Immature natural killer cell (primary cell): ENCODE results near the gene RNASE11. TPM values are rescaled to one million over a fixed set of nuclear protein-coding genes. Genes with fewer than 3 reads are reported as not detected.
A peak's percentile ranks its signal among the peaks of the same experiment; 100 is the strongest.

Source experiments
- DNase-seq, 3 donors: peaks; one replicate each; pipeline ENCODE4 v3.0.0; 2022; ENCODE audit warnings: mixed read lengths in 1 of 3
- H3K27ac Mint-ChIP-seq, 6 donors: one replicate each; pipeline ENCODE4 v1.8.0; 2020; ENCODE audit warnings: mixed read lengths in 6 of 6, mild to moderate bottlenecking in 5 of 6, inconsistent platforms in 4 of 6, moderate library complexity in 3 of 6
- H3K27me3 Mint-ChIP-seq, 3 donors: one replicate each; pipeline ENCODE4 v1.8.0; 2020 to 2021; ENCODE audit warnings: low read depth in 3 of 3, mild to moderate bottlenecking in 3 of 3, mixed read lengths in 3 of 3, moderate library complexity in 3 of 3, inconsistent platforms in 1 of 3
- H3K36me3 Mint-ChIP-seq, 3 donors: one replicate each; pipeline ENCODE4 v1.8.0; 2020; ENCODE audit warnings: mixed read lengths in 3 of 3, inconsistent platforms in 2 of 3, mild to moderate bottlenecking in 2 of 3
- H3K4me1 Mint-ChIP-seq, 2 donors: one replicate each; pipeline ENCODE4 v1.8.0; 2020; ENCODE audit warnings: inconsistent platforms in 2 of 2, mild to moderate bottlenecking in 2 of 2, mixed read lengths in 2 of 2, moderate library complexity in 1 of 2
- H3K4me3 Mint-ChIP-seq, 5 donors: one replicate each; pipeline ENCODE4 v1.8.0; 2020; ENCODE audit warnings: mild to moderate bottlenecking in 5 of 5, mixed read lengths in 5 of 5, inconsistent platforms in 3 of 5, moderate library complexity in 3 of 5
- H3K9me3 Mint-ChIP-seq, 6 donors: one replicate each; pipeline ENCODE4 v1.8.0; 2020; ENCODE audit warnings: mild to moderate bottlenecking in 6 of 6, mixed read lengths in 6 of 6, inconsistent platforms in 4 of 6, moderate library complexity in 3 of 6
- polyA plus RNA-seq, 3 donors: library from polyadenylated mRNA; unstranded; fragments of 300-500 nt; fragmentation: Illumina TruSeq; gene quantifications; one replicate each; pipeline ENCODE4 v1.2.3, GENCODE V29; 2021

The RNASE11 gene
- polyA plus RNA-seq, 3 donors from 2014 or later: not detected

DNA sequence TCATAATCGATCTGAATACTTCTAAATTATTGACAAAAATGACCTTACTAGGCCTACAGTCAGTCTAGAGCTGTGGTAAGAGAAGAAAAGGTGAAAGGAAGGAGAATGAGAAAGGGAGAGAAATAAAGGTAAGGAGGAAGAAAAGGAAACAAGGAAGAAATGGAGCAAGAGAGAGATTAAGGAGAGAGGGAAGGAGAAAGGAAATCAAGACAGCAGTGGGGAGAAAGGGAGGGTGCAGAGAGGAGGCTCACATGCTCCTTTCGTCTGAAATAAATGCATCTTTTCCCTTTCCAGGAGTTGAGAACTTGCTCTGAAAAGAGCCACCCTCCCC lies 30.6 kb downstream of the RNASE11 start:
- Mint-ChIP-seq H3K36me3 (peaks cover 0 to 4% (median 0%) of the 10 kb centered on the region in 3 donors), H3K4me1 (no peaks in the 10 kb centered on the region), H3K9me3 (no peaks in the 10 kb centered on the region), H3K27ac (peak overlapping the region in 2 of 6 donors; percentile 10 to 40), H3K27me3 (peaks cover 0 to 7% (median 0%) of the 10 kb centered on the region in 3 donors), H3K4me3 (no peak overlapping the region)
- no peak for DNase-seq

DNA sequence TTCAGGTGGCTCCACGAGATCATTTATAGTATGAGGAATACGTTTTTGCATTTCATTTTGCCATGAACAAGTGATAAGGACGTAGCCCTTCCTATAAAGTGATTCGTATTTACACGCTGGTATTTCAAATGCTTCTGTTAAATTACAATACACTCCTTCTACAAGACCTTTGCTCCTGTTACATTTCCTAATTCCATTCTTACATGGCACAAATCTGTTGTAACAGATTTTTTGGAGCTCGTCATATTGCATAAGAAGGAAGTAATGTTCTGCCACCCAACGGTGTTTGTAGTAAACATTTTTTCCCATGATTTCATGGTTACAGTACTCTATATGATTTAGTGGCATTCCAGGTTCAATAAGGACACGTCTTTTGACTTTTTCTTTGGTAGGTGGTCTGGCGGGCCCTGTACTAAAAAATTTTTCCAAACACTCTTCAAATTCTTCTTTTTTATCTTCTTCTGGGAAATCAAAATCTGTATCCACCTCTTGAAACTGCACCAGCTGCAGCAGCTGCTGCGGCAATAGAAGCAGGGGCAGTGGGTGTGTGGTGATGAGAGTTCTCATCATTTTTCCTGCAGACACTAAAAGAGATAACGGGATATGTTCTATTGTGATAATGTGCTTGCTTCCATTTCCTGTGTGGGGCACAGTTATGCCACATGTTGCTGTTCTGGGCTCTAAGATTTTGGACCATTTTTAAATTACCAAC lies 31.1 kb downstream of the RNASE11 start:
- no peak for DNase-seq
- no peak overlapping the region for H3K4me3 Mint-ChIP-seq
- peaks cover 0 to 4% (median 0%) of the 10 kb centered on the region in 3 donors for H3K36me3 Mint-ChIP-seq
- H3K9me3 Mint-ChIP-seq: no peaks in the 10 kb centered on the region
- H3K4me1 Mint-ChIP-seq: no peaks in the 10 kb centered on the region
- no peak overlapping the region for H3K27ac Mint-ChIP-seq
- H3K27me3 Mint-ChIP-seq: peaks cover 0 to 7% (median 0%) of the 10 kb centered on the region in 3 donors

DNA sequence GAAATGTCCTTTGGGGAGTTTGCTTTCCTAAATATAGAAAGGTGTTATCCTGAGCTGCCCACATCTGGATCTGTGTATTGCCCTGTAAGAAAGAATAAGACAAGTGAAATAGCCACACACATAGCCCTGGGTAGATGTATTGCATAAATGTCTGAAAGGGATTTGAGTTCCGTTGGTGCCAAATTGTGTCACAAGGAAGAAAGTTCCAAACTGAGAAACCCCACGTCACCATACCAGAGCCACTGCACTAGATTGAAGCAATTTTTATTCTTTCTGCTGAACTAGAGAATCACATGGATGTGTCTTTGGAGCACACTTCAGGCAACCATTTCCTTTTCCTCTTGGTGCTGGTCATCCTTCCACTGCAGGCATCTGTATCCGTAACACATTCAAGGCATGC lies 32.0 kb downstream of the RNASE11 start:
- H3K4me3 Mint-ChIP-seq: no peak overlapping the region
- H3K4me1 Mint-ChIP-seq: no peaks in the 10 kb centered on the region
- H3K36me3 Mint-ChIP-seq: peaks cover 0 to 4% (median 0%) of the 10 kb centered on the region in 3 donors
- H3K27me3 Mint-ChIP-seq: peaks cover 0 to 7% (median 0%) of the 10 kb centered on the region in 3 donors
- no peaks in the 10 kb centered on the region for H3K9me3 Mint-ChIP-seq
- no peak overlapping the region for H3K27ac Mint-ChIP-seq
- no peak for DNase-seq

DNA sequence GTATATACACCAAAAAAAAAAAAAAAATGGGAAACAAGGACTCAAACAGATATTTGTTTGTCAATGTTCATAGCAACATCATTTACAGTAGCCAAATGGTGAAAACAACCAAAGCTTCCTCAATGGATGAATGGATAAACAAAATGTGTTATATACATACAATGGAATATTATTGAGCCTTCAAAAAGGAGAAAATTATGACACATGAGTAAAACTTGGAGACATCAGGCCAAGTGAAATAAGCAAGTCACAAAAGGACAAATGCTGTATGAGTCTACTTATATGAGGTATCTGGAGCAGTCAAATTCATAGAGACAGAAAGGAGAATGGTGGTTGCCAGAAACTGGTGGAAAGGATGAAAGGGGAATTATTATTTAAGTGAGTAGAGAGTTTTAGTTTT lies 34.8 kb downstream of the RNASE11 start:
- Mint-ChIP-seq H3K4me1 (no peaks in the 10 kb centered on the region), H3K4me3 (no peak overlapping the region), H3K9me3 (no peaks in the 10 kb centered on the region), H3K27ac (no peak overlapping the region), H3K27me3 (peaks cover 0 to 7% (median 1%) of the 10 kb centered on the region in 3 donors), H3K36me3 (peaks cover 0 to 4% (median 0%) of the 10 kb centered on the region in 3 donors)
- no peak for DNase-seq

DNA sequence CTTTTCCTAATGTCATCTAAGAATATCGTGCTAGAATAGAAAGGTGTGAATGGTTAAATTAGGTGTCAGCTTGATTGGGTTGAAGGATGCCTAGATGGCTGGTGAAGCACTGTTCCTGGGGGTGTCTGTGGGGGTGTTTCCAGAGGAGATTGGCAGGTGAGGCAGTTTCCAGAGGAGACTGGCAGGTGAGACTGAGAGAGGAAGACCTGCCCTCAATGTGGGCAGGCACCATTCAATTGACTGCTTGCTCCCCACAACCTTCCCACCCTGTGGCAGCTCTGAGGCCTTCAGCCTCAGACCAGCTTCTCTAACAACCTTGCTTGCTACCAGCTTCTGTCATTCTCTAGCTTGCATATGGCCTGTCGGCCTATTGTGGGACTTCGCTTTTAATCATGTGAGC lies 36.2 kb downstream of the RNASE11 start:
- H3K27me3 Mint-ChIP-seq: peaks cover 0 to 9% (median 1%) of the 10 kb centered on the region in 3 donors
- no peak overlapping the region for H3K27ac Mint-ChIP-seq
- H3K4me3 Mint-ChIP-seq: no peak overlapping the region
- no peaks in the 10 kb centered on the region for H3K4me1 Mint-ChIP-seq
- no peaks in the 10 kb centered on the region for H3K9me3 Mint-ChIP-seq
- no peaks in the 10 kb centered on the region for H3K36me3 Mint-ChIP-seq
- DNase-seq: no peak

DNA sequence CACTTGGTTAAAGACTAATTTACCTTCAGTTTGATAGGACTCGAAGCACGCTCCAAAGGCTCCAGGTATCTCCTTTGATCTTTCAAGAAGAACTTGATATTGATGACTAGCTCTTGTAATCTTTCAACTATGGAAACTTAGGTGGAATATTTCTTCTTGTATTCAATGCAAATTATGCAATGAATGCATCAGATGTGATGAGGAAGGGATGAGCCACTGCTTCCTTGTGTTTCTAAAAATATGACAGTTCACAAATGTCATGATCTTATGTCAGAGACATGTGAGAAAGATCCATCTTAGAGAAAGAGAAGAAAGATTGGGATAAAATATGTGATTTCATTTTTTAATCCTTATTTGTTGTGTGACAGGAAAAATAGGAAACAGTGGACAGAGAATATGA lies 36.9 kb downstream of the RNASE11 start:
- Mint-ChIP-seq H3K9me3 (no peaks in the 10 kb centered on the region), H3K4me3 (no peak overlapping the region), H3K27ac (no peak overlapping the region), H3K4me1 (no peaks in the 10 kb centered on the region), H3K27me3 (peaks cover 0 to 7% (median 1%) of the 10 kb centered on the region in 3 donors), H3K36me3 (no peaks in the 10 kb centered on the region)
- no peak for DNase-seq

DNA sequence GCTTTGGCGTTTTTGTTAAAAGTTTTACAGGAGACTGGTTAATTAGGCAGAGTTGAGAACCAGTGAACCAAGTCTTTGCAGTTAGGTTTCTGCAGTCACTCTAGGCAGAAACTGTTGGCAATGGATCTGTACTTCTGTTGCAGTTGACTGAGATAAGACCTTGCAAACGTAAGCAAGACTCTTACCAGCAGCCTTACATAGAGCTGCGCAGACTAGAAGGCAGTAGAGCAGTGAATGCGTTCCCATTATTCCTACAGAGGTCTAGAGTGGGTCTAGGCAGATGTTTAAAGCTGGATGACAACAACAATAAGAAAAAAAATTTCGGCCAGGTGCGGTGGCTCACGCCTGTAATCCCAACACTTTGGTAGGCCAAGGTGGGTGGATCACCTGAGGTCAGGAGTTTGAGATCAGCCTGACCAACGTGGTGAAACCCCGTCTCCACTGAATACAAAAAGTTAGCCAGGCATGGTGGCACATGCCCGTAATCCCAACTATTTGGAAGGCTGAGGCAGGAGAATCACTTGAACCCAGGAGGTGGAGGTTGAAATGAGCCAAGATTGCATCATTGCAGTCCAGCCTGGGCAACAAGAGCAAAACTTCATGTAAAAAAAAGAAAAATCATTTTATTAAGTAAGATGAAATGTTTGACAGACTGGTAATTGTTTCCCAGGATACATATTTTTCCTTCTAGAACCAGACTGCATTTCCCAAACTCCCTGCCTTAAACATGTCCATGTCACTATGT lies 39.2 kb downstream of the RNASE11 start:
- DNase-seq: no peak
- no peaks in the 10 kb centered on the region for H3K36me3 Mint-ChIP-seq
- H3K4me1 Mint-ChIP-seq: no peaks in the 10 kb centered on the region
- H3K9me3 Mint-ChIP-seq: no peaks in the 10 kb centered on the region
- H3K27me3 Mint-ChIP-seq: peaks cover 1 to 8% (median 1%) of the 10 kb centered on the region in 3 donors
- no peak overlapping the region for H3K4me3 Mint-ChIP-seq
- H3K27ac Mint-ChIP-seq: no peak overlapping the region

DNA sequence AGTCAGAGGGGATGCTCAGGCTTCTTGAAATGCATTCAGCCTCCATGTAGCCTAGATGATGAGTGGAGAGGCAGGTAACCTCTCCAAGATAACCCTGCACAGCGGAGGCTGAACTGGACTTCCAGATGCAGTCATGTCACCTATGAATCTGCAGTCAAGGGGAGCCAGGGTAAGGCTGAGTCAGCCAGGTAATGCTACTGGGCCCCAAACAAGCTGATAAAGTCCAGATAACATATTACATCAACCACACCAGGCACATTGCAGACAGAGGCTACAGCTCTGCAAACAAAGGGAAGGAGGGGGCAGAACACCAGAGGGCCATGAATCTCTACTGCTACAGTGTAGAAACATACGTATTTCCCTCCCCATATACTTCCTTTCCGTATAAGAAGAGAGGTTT lies 40.9 kb downstream of the RNASE11 start:
- H3K36me3 Mint-ChIP-seq: no peaks in the 10 kb centered on the region
- H3K27me3 Mint-ChIP-seq: peaks cover 1 to 11% (median 1%) of the 10 kb centered on the region in 3 donors
- H3K9me3 Mint-ChIP-seq: no peaks in the 10 kb centered on the region
- H3K4me1 Mint-ChIP-seq: no peaks in the 10 kb centered on the region
- H3K27ac Mint-ChIP-seq: no peak overlapping the region
- DNase-seq: no peak
- H3K4me3 Mint-ChIP-seq: no peak overlapping the region

DNA sequence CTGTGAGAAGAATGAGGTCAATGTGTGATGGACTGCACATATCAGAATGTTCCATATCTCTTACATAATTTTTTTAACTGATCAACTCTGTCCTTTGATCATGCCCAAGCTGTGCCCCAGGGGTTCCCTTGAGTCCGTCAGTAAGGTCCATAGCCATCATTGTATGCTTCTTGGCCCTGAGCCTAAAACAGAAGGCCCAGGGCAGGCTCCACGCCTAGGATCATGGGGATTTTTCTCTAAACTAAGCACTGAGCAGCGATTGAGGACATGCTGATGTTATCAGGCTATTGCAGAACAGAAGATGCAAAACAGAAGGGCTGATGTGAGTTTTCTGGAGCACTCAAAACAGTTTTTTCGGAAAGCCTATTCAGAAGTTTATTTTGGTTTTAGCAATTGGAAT lies 47.9 kb downstream of the RNASE11 start:
- Mint-ChIP-seq H3K4me3 (no peak overlapping the region), H3K9me3 (no peaks in the 10 kb centered on the region), H3K27me3 (peaks cover 2 to 6% (median 5%) of the 10 kb centered on the region in 3 donors), H3K4me1 (no peaks in the 10 kb centered on the region), H3K36me3 (no peaks in the 10 kb centered on the region), H3K27ac (no peak overlapping the region)
- no peak for DNase-seq

Other genes starting within 250 kb of the RNASE11 start
- 10 to 100 TPM in 2 of 3 donors, 1 to 10 TPM in 1; 8.1 to 12.8 (median 10.4) TPM for gene PARP2, start 244.4 kb downstream of the RNASE11 start, polyA plus RNA-seq
- 1 to 10 TPM in 2 of 3 donors, not detected in 1; 4.2 to 8.1 TPM for gene TEP1, start 174.5 kb downstream of the RNASE11 start, polyA plus RNA-seq
- under 1 TPM in 1 of 3 donors, not detected in 2; 0.21 TPM for gene KLHL33, start 151.8 kb downstream of the RNASE11 start, polyA plus RNA-seq
- gene OSGEP, start 133.2 kb downstream of the RNASE11 start, polyA plus RNA-seq: 10 to 100 TPM; 40.2 to 49.4 (median 45.5) TPM
- 10 to 100 TPM; 85.6 to 95.6 (median 93.3) TPM for gene APEX1, start 132.8 kb downstream of the RNASE11 start, polyA plus RNA-seq
- gene PIP4P1, start 126.6 kb downstream of the RNASE11 start, polyA plus RNA-seq: 10 to 100 TPM; 17.7 to 29.2 (median 26.2) TPM
- gene PNP, start 118.6 kb downstream of the RNASE11 start, polyA plus RNA-seq: 10 to 100 TPM; 38.8 to 71.6 (median 69.6) TPM
- not detected for gene RNASE10, start 82.5 kb downstream of the RNASE11 start, polyA plus RNA-seq
- not detected for gene RNASE9, start 27.0 kb downstream of the RNASE11 start, polyA plus RNA-seq
- gene RNASE12, start 3.4 kb upstream of the RNASE11 start, polyA plus RNA-seq: not detected
- not detected for gene OR6S1, start 53.7 kb upstream of the RNASE11 start, polyA plus RNA-seq
- gene RNASE4, start 96.6 kb upstream of the RNASE11 start, polyA plus RNA-seq: 1 to 10 TPM in 1 of 3 donors, under 1 TPM in 2; 0.50 to 1.6 (median 0.82) TPM
- 1 to 10 TPM in 1 of 3 donors, under 1 TPM in 1, not detected in 1; 0.94 to 2.1 TPM for gene ANG, start 100.8 kb upstream of the RNASE11 start, polyA plus RNA-seq
- not detected for gene EDDM3A, start 157.9 kb upstream of the RNASE11 start, polyA plus RNA-seq
- gene EDDM3B, start 180.4 kb upstream of the RNASE11 start, polyA plus RNA-seq: not detected
- 10 to 100 TPM; 13.3 to 37.1 (median 17.8) TPM for gene RNASE6, start 193.3 kb upstream of the RNASE11 start, polyA plus RNA-seq
- under 1 TPM in 1 of 3 donors, not detected in 2; 0.49 TPM for gene RNASE1, start 214.8 kb upstream of the RNASE11 start, polyA plus RNA-seq